CD4-positive, alpha-beta memory T cell (primary cell): ENCODE results near the gene ARHGAP19. TPM values are rescaled to one million over a fixed set of nuclear protein-coding genes. Genes with fewer than 3 reads are reported as not detected.
A peak's percentile ranks its signal among the peaks of the same experiment; 100 is the strongest.

Experiments used
- CTCF ChIA-PET: fragments of 350-600 bp; sonication (Branson Sonifier 250); formaldehyde crosslinking; loops from one replicate; lab custom pipeline; 2021; ENCODE audit warnings: inconsistent platforms; ENCODE audit not compliant: partially characterized antibody; lab: Charles Lee
- POLR2A ChIA-PET: fragments of 350-600 bp; sonication (Branson Sonifier 250); formaldehyde crosslinking; loops from one replicate; lab custom pipeline; 2021; ENCODE audit not compliant: partially characterized antibody; lab: Charles Lee
- DNase-seq, 5 donors: peaks; one replicate each; pipeline versions ENCODE4 v3.0.0 to v3.0.0-alpha.2; 2020 to 2022; ENCODE audit warnings: mixed read lengths in 1 of 5
- H3K27ac ChIP-seq: one replicate; pipeline ENCODE4 v1.7.0; 2013; ENCODE audit warnings: low read depth, low read length
- H3K27me3 ChIP-seq: 2 replicates; pipeline ENCODE4 v1.7.0; 2013; ENCODE audit warnings: mild to moderate bottlenecking, low read length, moderate library complexity; ENCODE audit not compliant: insufficient read depth
- H3K36me3 ChIP-seq: 2 replicates; pipeline ENCODE4 v1.7.0; 2013; ENCODE audit warnings: mild to moderate bottlenecking, low read length, moderate library complexity; ENCODE audit not compliant: insufficient read depth
- H3K4me1 ChIP-seq: 2 replicates; pipeline ENCODE4 v1.7.0; 2013; ENCODE audit warnings: mild to moderate bottlenecking, low read length, moderate library complexity; ENCODE audit not compliant: insufficient read depth
- H3K4me3 ChIP-seq, 2 donors: one replicate each; pipeline ENCODE4 v1.7.0; 2013; ENCODE audit warnings: low read length in 2 of 2, mild to moderate bottlenecking in 1 of 2
- H3K9me3 ChIP-seq, 2 donors: one replicate each; pipeline ENCODE4 v1.7.0; 2013; ENCODE audit warnings: low read length in 2 of 2, control low read depth in 1 of 2; ENCODE audit not compliant: control insufficient read depth in 1 of 2
- H3K27ac Mint-ChIP-seq, 7 donors: one replicate each; pipeline ENCODE4 v1.8.0; 2020 to 2021; ENCODE audit warnings: mixed read lengths in 7 of 7, mild to moderate bottlenecking in 6 of 7, inconsistent platforms in 3 of 7, moderate library complexity in 3 of 7
- H3K27me3 Mint-ChIP-seq, 2 donors: one replicate each; pipeline ENCODE4 v1.8.0; 2020 to 2021; ENCODE audit warnings: mixed read lengths in 2 of 2
- H3K36me3 Mint-ChIP-seq, 2 donors: one replicate each; pipeline ENCODE4 v1.8.0; 2020 to 2021; ENCODE audit warnings: mixed read lengths in 2 of 2, inconsistent platforms in 1 of 2, mild to moderate bottlenecking in 1 of 2
- H3K4me1 Mint-ChIP-seq, 4 donors: one replicate each; pipeline ENCODE4 v1.8.0; 2020 to 2021; ENCODE audit warnings: mixed read lengths in 4 of 4, mild to moderate bottlenecking in 1 of 4
- H3K4me3 Mint-ChIP-seq, 8 donors: one replicate each; pipeline ENCODE4 v1.8.0; 2020 to 2021; ENCODE audit warnings: mixed read lengths in 8 of 8, mild to moderate bottlenecking in 7 of 8, moderate library complexity in 6 of 8, inconsistent platforms in 3 of 8
- H3K9me3 Mint-ChIP-seq, 8 donors: one replicate each; pipeline ENCODE4 v1.8.0; 2020 to 2021; ENCODE audit warnings: mixed read lengths in 8 of 8, mild to moderate bottlenecking in 5 of 8, inconsistent platforms in 3 of 8, moderate library complexity in 1 of 8
- intact Hi-C: fragments of 100-400 bp; cut with micrococcal nuclease; formaldehyde crosslinking; loops from one replicate; pipeline ENCODE4 v1.15.1; 2023
- polyA plus RNA-seq, 2 donors: library from polyadenylated mRNA; unstranded; fragments of 300-500 nt; fragmentation: Illumina TruSeq; gene quantifications; one replicate each; pipeline ENCODE4 v1.2.3, GENCODE V29; 2021
- total RNA-seq, 2 experiments: library from RNA; stranded (reverse); gene quantifications; one replicate each; pipeline ENCODE4 v1.2.3, GENCODE V29; 2021

Gene ARHGAP19
- total and polyA plus RNA-seq, 4 experiments from 2014 or later, result 6.8 to 19.3 (median 13.2) TPM

DNA sequence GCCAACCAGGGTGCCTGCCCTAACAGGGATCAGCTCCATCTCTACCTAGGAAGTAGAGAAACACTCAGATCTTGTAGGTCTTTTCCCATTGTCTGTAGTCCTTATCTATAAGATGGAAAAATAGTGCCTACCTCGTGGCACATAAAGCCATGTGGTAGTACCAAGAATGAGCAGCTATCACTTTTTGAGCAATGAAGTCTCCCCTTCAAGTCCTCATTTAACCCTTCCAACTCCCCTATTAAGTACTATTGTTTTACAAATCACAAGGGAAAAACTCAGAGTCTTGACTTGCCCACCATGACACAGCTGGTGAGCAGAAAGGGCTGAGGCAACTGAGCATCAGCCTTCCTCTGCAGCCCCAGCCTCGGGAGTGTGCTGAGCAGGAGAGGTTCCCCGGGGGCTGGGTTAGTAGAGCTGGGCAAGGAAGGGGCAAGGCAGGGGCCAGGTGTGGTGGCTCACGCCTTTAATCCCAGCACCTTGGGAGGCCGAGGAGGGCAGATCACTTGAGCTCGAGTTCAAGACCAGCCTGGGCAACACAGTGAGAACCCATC is 38.8 kb upstream of the ARHGAP19 start:
- H3K4me1 ChIP-seq, result peaks cover 43% of the 10 kb centered on the region
- no peaks in the 10 kb centered on the region for H3K9me3 ChIP-seq
- H3K4me1 Mint-ChIP-seq, result peaks cover 31 to 63% (median 45%) of the 10 kb centered on the region in 4 donors
- H3K27me3 ChIP-seq, result no peaks in the 10 kb centered on the region
- H3K36me3 ChIP-seq, result peaks cover 4% of the 10 kb centered on the region
- H3K27ac Mint-ChIP-seq, result peak overlapping the region in 6 of 7 donors; percentile 34 to 91 (median 66)
- peaks cover 9 to 35% of the 10 kb centered on the region in 2 donors for H3K36me3 Mint-ChIP-seq
- CTCF ChIA-PET, result interaction anchor here (1.2 to 5.6 kb wide), 3 partner anchors 9 to 53 kb away, joined by 3 to 31 read pairs (median 7); no protein-coding TSS in a partner anchor
- H3K9me3 Mint-ChIP-seq, result peaks cover 0 to 1% (median 0%) of the 10 kb centered on the region in 8 donors
- POLR2A ChIA-PET, result interaction anchor here (0.6 to 8.7 kb wide), 2 partner anchors 11 to 70 kb away, joined by 3 to 265 read pairs; partner anchors contain the start of genes FRAT1 and RRP12
- no peak for DNase-seq
- H3K27me3 Mint-ChIP-seq, result no peaks in the 10 kb centered on the region
- intact Hi-C loops, result no loop called here
- H3K4me3 Mint-ChIP-seq, result peak overlapping the region; percentile 8 to 92 (median 72)
- no peak overlapping the region for H3K27ac ChIP-seq
- no peak overlapping the region for H3K4me3 ChIP-seq

GRCh38 chr10:97329766-97330165 is 37.3 kb upstream of the ARHGAP19 start:
- Mint-ChIP-seq H3K4me3 (peak overlapping the region in 1 of 8 donors; percentile 44), H3K27ac (peak overlapping the region in 6 of 7 donors; percentile 19 to 91 (median 32)), H3K36me3 (peaks cover 9 to 37% of the 10 kb centered on the region in 2 donors), H3K4me1 (peaks cover 28 to 57% (median 41%) of the 10 kb centered on the region in 4 donors), H3K9me3 (peaks cover 0 to 1% (median 0%) of the 10 kb centered on the region in 8 donors), H3K27me3 (no peaks in the 10 kb centered on the region)
- ChIA-PET CTCF (interaction anchor here (5.6 kb wide), 1 partner anchor 51 kb away, joined by 31 read pairs; no protein-coding TSS in a partner anchor), POLR2A (interaction anchor here (8.7 kb wide), 1 partner anchor 10 kb away, joined by 265 read pairs; the partner anchor contains the start of gene FRAT1)
- no peak for DNase-seq
- Histone ChIP-seq H3K27me3 (no peaks in the 10 kb centered on the region), H3K9me3 (no peaks in the 10 kb centered on the region), H3K4me3 (no peak overlapping the region), H3K4me1 (peaks cover 43% of the 10 kb centered on the region), H3K36me3 (peaks cover 4% of the 10 kb centered on the region), H3K27ac (no peak overlapping the region)
- intact Hi-C loops, result loop anchor here (1.0 kb wide), 1 partner anchor 8 kb away; no protein-coding TSS in a partner anchor

DNA sequence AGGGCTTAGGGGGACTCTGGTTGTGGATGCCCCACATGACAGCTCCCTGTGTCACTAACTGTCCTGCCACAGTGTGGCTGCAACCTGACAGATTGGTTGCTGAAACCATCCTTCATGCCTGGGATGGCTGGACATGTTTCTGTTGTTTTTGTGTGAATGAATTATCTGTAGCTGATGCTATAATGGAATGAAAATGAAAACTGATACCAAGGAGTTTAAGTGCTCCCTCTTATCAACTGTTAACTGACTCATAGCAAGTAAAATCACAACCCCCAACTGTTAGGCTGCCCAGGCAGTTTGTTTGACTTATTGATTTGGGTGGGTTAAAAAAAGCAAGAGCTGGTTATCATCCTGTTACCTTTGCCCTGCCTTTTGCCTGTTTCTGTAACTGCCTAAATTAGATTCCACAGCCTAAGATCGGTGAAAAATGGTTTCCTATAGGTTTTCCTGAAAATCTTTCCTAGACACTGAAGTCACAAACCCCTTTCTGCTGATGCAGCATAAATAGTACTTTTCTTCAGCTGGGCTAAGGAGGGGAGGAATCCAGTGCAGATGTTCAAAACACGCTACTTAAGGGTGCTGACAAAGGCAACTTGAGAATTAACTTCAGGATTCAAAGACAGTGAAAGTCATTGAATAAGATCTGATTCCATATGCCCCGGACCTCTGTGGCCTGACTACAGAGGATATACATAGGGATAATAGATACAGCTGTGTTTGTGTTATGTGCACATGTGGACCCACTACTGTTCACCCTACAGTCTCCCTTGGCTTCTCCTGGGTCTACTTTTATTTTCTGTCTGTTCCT is 36.4 kb upstream of the ARHGAP19 start:
- CTCF ChIA-PET, result interaction anchor here (1.3 to 5.6 kb wide), 4 partner anchors 9 to 51 kb away, joined by 3 to 31 read pairs (median 12); no protein-coding TSS in a partner anchor
- H3K27ac Mint-ChIP-seq, result peak overlapping the region in 6 of 7 donors; percentile 7 to 64 (median 14)
- H3K36me3 Mint-ChIP-seq, result peaks cover 9 to 37% of the 10 kb centered on the region in 2 donors

DNA sequence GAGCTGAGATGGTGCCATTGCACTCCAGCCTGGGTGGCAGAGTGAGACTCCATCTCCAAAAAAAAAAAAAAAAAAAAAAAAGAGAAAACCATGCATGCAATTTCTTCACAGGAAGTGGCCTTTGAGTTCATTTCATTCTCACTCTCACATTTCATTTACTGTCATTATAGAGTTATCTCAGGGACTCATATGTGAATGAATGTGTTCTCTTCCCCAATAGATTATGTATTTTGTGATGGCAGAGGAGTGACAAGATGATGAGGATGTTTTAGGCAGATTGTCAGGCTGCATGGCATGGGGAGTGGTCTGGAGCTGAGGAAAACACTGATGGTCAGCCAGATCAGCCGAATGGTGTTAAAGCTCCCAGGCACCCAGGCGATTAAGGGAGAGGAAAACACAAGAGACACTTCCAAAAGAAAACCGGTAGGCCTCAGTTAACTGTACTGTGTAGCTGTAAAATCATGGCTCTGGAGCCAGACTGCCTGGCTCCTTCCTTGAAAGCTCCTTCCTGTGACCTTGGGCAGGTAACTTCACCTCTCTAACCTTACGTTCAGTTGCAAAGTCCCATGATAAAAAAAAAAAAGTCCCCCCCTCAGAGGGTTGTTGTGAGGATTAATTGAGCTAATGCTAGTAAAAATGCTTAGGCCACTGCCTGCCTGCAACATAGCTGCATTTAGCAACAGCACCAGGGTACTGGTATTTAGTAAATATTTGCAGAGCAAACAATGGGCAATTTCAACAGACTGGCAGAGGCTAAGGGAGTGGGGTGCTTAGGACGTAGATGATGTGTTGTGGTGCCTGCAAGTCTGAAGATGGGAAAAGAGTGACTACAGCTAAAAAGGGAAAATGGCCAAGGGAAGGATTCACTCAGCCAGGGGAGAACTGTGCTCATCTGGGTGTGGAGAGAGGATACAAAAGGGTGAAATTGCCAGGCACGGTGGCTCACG is 35.2 kb upstream of the ARHGAP19 start:
- Histone ChIP-seq H3K4me1 (peaks cover 34% of the 10 kb centered on the region), H3K36me3 (peaks cover 4% of the 10 kb centered on the region), H3K27me3 (no peaks in the 10 kb centered on the region), H3K4me3 (no peak overlapping the region), H3K27ac (no peak overlapping the region), H3K9me3 (no peaks in the 10 kb centered on the region)
- ChIA-PET POLR2A (interaction anchor here (8.7 kb wide), 1 partner anchor 7 kb away, joined by 265 read pairs; the partner anchor contains the start of gene FRAT1), CTCF (interaction anchor here (0.7 to 4.1 kb wide), 3 partner anchors 14 to 49 kb away, joined by 3 to 20 read pairs (median 3); no protein-coding TSS in a partner anchor)
- DNase-seq, result no peak
- intact Hi-C loops, result no loop called here
- peak overlapping the region in 4 of 7 donors; percentile 50 to 79 (median 68) for H3K27ac Mint-ChIP-seq
- H3K4me1 Mint-ChIP-seq, result peaks cover 22 to 53% (median 33%) of the 10 kb centered on the region in 4 donors
- peaks cover 0 to 1% (median 0%) of the 10 kb centered on the region in 8 donors for H3K9me3 Mint-ChIP-seq
- H3K36me3 Mint-ChIP-seq, result peaks cover 9 to 30% of the 10 kb centered on the region in 2 donors
- H3K27me3 Mint-ChIP-seq, result no peaks in the 10 kb centered on the region
- no peak overlapping the region for H3K4me3 Mint-ChIP-seq

More for the DNA sequence above, 36.4 kb upstream of the ARHGAP19 start:
- Histone ChIP-seq H3K27ac (no peak overlapping the region), H3K36me3 (peaks cover 4% of the 10 kb centered on the region), H3K4me1 (peaks cover 43% of the 10 kb centered on the region), H3K27me3 (no peaks in the 10 kb centered on the region), H3K4me3 (no peak overlapping the region), H3K9me3 (no peaks in the 10 kb centered on the region)
- POLR2A ChIA-PET, result interaction anchor here (8.7 kb wide), 1 partner anchor 9 kb away, joined by 265 read pairs; the partner anchor contains the start of gene FRAT1
- Mint-ChIP-seq H3K9me3 (peaks cover 0 to 1% (median 0%) of the 10 kb centered on the region in 8 donors), H3K4me3 (peak overlapping the region in 1 of 8 donors; percentile 43), H3K4me1 (peaks cover 28 to 57% (median 41%) of the 10 kb centered on the region in 4 donors), H3K27me3 (no peaks in the 10 kb centered on the region)
- DNase-seq, result no peak
- intact Hi-C loops, result loop anchor here (1.0 kb wide), 1 partner anchor 8 kb away; no protein-coding TSS in a partner anchor

DNA sequence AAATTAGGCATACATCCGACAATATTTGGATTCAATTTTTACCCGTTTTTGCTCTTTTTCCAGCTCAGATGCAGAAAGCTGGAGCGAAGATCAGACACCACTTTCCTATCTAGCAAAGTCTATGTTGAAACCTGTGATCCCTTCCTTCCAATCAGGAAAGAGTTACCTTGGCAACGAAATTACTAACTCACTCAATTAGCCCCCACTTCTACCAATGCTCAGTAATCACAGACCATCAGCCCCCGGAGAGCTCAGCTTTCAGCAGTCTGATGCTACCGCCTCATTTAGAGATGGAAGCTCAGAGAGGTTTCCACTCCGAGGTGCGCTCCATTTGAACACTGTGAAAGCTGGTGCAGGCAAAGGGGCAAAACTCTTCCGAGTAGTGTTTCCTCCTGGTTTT is 33.3 kb upstream of the ARHGAP19 start:
- peaks cover 5 to 23% of the 10 kb centered on the region in 2 donors for H3K36me3 Mint-ChIP-seq
- no peak for DNase-seq
- peak overlapping the region in 2 of 7 donors; percentile 8 to 42 for H3K27ac Mint-ChIP-seq
- no peak overlapping the region for H3K27ac ChIP-seq
- no peaks in the 10 kb centered on the region for H3K9me3 ChIP-seq
- intact Hi-C loops, result no loop called here
- H3K4me3 ChIP-seq, result no peak overlapping the region
- H3K4me3 Mint-ChIP-seq, result no peak overlapping the region
- H3K36me3 ChIP-seq, result peaks cover 4% of the 10 kb centered on the region
- ChIA-PET CTCF (interaction anchor here (1.4 to 4.1 kb wide), 2 partner anchors 7 to 47 kb away, joined by 3 to 20 read pairs; no protein-coding TSS in a partner anchor), POLR2A (interaction anchor here (1.0 to 1.1 kb wide), 3 partner anchors 8 to 34 kb away, joined by 3 to 4 read pairs (median 3); partner anchors contain the start of gene FRAT2)
- peaks cover 0 to 1% (median 0%) of the 10 kb centered on the region in 8 donors for H3K9me3 Mint-ChIP-seq
- peaks cover 27% of the 10 kb centered on the region for H3K4me1 ChIP-seq
- H3K27me3 Mint-ChIP-seq, result no peaks in the 10 kb centered on the region
- H3K4me1 Mint-ChIP-seq, result peaks cover 19 to 50% (median 33%) of the 10 kb centered on the region in 4 donors
- H3K27me3 ChIP-seq, result no peaks in the 10 kb centered on the region

- Mint-ChIP-seq H3K9me3 (peaks cover 0 to 1% (median 0%) of the 10 kb centered on the region in 8 donors), H3K4me3 (peak overlapping the region in 1 of 8 donors; percentile 21), H3K27me3 (peaks cover 0 to 2% of the 10 kb centered on the region in 2 donors), H3K36me3 (peaks cover 0 to 24% of the 10 kb centered on the region in 2 donors), H3K27ac (no peak overlapping the region), H3K4me1 (peaks cover 20 to 49% (median 33%) of the 10 kb centered on the region in 4 donors)
- H3K4me1 ChIP-seq, result peaks cover 23% of the 10 kb centered on the region
- no peaks in the 10 kb centered on the region for H3K36me3 ChIP-seq
- POLR2A ChIA-PET, result interaction anchor here (1.0 to 7.6 kb wide), 2 partner anchors 8 to 9 kb away, joined by 3 to 265 read pairs; partner anchors contain the start of gene FRAT2
- H3K27me3 ChIP-seq, result no peaks in the 10 kb centered on the region
- DNase-seq, result no peak
- intact Hi-C loops, result no loop called here
- H3K9me3 ChIP-seq, result no peaks in the 10 kb centered on the region
- no peak overlapping the region for H3K27ac ChIP-seq
- no peak overlapping the region for H3K4me3 ChIP-seq
- CTCF ChIA-PET, result no interaction called here
Observed at GRCh38 chr10:97323501-97323900, 31.1 kb upstream of the ARHGAP19 start.
